SHP77 treated with DMSO at 0.1 percent for 48 hours (cell line): Measurements from ENCODE around the gene CCDC175.

Experiments used
- DNase-seq: peaks from one replicate; lab custom pipeline; 2025; lab: John Stamatoyannopoulos, UW

Gene CCDC175

DNA sequence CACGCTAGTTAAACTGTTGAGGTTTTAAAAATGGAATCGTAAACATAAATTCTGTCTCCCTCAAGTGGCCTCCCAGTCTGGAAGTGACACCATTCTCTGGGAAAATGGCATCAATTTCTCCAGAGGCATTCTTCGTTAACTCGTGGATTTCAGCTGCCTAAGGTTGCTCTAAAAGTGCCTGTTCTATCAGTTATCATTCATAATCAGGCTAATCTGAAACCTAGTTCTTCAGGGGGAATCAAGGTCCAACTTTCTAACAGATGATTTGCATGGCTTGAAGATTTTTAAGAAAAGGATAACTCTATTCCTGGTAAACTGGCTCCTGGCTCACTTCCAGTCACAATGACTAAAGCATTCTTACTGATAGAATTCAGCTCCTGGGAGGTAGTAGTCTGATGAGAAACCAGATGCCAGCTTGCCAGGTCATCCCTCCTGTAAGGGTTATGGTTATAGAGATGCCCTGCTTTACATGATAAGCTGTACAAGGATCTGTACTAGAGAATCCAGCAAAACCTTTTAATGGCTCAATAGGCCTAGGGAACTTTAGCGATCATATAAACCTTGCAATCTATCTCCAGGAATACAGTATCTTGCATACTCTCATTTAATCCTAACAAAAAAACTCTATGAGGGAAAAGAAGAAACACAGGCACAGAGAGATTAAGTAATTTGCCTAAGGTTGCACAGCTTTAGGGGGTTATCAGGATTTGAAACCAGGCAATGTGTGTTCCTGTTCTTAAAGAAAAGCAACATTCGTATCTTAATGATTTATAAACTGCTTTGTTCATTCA, 93.9 kb downstream of the CCDC175 start:
- no peak for DNase-seq

DNA sequence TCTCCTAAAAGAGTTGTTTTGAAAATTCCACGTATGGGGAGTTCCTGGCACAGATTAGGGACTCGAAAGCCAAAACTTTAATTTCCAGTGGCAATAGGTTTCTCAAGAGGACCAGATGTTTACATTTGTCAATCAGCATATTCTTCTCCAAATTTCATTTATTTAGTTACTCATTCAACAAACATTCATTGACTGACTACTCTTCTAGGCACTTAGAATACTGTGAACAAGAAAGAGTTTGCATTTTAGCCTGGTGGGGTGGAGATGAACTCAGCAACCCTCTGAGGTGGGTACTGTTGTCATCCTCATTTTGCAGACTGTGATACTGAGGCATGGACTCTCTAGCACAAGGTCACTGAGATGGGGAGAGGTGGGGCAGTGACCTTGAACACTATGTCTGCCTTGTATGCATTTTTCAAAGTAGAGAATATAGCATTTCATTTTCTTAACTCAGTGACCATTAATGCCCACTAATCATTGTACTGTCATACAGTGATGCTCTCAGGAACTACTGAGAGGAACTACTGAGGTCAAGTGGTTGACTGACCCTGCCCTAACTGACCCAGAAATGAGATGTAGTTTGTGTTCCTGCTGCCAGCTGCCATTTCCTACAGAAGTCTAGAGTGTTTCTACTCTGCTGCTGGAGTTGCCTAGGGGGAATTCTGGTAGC, 94.6 kb downstream of the CCDC175 start:
- no peak for DNase-seq

DNA sequence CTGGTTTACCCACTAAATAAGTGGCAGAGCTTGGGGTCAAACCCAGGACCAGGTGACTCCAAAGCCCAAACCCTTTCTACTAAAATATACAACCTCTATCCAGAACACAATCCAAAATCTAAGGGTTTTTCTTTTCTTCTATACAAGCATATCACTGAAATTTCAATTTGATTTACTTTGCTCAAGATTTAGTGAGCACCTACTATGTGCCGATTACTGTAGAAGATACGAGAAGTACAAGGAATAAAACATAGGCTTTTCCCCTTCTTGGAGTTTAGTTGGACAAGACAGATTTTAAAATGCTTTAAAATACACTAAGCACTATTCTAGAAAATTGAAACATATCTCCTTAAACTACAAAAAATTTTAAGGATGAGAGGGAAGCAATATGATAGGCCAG, 95.2 kb downstream of the CCDC175 start:
- DNase-seq = no peak

DNA sequence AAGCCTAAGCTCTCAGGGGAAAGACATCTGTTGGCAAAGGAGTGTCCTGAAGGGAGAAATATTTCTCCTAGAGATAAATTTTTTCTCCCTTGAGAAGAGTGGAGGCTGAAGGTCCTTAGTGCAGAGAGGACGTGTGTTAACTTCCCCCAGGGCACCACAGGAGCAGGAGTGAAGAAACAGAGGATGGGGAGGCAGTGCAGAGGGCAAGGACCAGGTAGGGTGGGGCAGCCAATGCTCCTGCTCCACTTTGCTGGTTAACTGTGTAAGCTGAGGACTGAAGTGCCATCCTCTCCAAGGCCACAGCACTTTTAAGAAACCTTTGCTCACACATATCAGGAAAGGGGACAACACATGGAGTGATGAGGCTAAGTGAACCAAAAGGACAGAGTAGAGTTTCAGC, 96.4 kb downstream of the CCDC175 start:
- no peak for DNase-seq

DNA sequence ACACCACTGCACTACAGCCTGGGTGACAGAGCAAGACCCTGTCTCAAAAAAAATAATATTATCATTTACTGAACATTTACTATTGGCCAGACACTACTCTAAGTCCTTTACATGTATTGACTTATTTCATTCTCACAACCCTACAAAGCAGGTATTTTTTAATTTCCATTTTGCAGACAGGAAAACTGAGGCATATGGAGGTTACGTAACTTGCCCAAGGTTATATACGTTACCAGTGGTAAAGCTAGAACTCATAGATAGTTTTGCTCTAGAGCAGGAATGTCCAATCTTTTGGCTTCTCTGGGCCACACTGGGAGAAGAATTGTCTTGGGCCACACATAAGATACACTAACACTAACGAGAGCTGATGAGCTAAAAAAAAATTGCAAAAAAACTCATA, 98.1 kb downstream of the CCDC175 start:
- DNase-seq = no peak

DNA sequence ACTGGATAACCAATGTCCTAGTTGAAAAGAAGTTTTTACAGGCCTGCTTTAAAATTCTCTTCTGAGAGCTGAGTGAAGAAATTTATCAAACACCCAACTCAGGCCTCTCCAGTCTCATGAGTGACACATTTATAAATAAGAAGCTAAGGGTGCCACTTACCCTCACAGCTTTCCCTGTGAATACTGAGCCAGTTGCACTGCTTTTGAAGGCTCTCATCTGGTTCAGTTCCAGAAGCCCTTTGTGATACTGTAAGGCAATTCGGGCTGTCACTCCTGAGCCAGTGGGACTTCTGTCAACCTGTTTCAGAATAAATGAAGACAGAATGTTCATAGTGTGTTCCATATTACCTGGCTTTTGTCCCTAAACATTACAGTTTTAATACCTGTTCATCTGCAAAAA, 100.9 kb downstream of the CCDC175 start:
- no peak for DNase-seq

DNA sequence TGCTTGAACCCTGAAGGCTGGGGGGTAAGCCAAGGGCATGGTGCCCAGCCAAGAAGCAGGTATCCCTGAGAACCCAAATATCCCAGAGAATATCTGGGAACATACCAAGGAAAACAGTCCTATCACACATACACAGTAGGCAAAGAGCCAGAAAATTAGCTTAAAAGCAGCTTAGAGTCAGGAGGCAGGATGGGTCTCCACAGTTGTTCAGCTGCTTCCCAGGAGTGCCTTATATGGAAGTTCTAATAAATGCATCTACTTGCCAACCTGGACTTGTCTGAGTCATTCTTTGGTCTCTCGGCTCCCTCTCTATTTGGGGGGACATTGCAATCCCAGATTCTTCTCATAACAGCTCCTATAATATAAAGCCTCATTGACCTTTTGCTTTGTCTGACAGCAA, 102.4 kb downstream of the CCDC175 start:
- DNase-seq = no peak

DNA sequence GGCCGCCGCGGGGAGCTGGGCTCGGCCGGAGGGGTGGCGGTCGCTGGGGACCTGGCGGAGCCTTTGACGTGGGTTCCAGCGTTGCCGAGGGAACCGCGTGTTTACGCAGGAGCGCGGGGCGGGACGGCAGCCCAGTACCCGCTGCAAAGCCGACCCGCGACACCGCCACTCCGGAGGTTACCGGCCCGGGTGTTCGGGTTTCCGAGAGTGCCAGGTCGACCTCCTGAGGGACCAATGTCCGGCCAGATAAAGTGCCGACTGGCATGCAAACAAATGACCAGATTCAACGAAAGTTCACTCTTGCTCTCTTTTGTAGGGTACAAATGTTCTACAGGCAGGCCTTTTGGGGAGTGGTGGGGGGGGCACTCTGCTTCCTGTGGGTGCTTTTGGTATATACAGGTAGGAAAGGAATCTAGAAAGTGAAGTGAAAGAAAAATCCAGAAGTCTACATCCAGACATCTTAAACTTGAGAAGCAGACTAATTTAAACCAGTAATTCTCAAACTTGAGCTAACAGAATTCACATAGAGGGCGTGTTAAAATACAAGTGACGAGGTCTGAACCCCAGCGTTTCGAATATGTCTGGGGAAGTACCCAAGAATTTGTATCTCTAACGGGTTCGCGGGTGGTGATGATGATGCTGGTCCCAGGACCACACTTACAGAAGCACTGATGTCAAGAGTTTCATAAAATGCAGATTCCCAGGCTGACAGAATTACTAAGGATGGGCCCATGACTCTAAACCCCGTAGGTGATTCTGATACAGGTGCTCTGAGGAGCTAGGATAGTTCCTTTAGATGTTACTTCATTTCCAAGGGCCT, 111.1 kb downstream of the CCDC175 start, which contains the start of gene GPR135:
Gene GPR135, minus strand, starts transcription at position 65 of the 820 bp plus-strand sequence. CDS start 154 bp downstream, outside the sequence.
- no peak for DNase-seq

DNA sequence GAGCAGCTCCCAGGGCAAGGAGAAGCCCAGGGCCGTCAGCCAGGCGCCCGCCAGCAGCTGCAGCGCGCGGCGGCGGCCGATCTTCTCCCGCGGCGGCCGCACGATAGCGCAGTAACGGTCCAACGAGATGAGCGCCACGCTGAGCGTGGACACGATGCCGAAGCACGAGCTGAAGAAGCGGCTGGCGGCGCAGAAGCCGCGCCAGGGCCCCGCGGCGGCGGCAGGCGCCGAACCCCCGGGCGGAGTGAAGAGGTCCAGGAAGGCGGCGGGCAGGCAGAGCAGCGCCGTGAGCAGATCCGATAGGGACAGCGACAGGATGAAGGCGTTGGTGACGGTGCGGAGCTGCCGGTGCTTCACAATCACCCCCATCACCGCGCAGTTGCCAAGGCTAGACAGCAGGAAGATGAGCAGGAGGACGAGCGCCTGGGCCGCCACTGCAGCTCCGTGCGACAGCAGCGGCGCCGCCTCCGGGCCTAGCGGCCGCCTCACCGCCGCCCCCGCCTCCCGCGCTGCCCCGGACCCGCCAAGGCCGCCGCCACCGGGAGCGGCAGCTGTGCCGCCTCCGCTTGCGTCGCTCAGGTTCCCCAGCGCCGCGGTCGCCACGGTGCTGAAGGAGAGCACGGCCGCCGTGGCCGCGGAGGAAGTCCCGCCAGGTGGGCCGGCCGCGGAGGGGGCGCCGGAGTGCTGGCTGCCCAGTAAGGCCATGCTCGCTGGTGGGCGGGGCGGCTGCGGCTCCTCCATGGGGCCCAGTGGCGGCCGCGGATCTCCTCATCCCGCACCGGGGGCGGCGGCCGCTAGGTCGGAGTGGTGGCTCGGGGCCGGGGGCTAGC, 111.9 kb downstream of the CCDC175 start:
- no peak for DNase-seq

DNA sequence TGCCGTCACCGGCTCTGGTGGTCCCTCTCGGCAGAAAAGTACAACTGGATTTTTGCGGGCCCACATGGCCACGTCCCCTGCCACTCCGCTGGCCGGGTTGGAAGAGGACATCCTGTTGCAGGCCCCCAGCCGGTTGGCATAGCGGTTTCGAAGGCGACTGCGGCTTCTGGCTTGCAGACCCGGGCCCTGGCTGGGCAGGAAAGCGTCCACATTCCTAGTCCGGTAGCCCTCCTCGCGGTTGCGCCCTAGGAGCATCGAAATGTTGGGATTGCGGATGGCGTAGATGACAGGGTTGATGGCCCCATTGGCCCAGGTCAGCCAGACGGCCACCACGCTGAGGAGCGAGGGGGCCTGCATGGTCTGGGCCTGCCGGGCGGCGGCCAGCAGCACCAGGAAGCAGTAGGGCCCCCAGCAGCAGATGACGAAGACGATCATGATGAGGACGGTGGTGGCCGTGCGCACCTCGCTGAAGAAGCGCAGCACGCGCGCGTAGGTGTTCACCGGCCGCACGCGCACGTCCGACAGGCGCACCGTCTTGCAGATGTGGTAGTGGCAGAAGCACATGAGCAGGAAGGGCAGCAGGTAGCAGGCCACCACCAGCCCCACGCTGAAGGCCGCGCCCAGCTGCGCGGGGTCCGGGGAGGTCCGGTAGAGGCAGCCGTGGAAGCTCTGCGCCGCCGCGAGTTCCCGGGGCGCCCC, 112.7 kb downstream of the CCDC175 start:
- DNase-seq = no peak

DNA sequence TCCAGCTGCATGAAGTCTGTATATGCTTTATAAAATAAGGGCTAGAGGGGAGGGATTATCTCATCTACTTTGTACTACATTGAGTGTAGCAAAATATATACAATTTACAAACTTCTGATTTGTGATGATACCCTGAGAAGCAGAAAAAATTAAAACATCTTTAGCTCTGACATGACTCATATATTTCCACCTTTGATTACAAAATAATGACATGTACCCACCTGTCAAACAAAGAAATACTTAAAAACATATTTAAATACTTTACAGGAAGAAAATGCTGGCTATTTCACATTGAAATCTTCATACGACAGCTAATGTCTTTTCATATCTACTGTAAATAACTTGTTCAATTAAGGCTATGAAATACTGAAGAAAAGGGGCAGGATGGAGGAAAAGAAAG, 114.7 kb downstream of the CCDC175 start:
- no peak for DNase-seq

DNA sequence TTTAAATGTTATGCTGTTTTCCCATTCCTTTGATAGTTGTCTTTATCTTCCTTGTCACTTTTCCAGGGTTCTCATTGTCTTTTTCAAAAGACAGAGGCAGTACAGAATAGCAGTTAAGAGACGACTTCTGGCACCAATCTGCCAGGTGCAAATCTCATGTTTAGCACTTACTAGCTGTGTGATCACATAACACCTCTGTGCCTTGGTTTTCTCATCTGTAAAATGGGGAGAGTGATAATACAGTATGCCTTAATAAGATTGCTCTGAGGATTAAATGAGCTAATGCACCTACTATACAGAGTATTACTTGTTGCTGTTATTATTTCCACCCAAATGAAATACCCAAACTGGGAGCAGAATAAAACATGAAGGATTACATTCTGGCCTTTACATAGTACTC, 116.2 kb downstream of the CCDC175 start:
- no peak for DNase-seq

DNA sequence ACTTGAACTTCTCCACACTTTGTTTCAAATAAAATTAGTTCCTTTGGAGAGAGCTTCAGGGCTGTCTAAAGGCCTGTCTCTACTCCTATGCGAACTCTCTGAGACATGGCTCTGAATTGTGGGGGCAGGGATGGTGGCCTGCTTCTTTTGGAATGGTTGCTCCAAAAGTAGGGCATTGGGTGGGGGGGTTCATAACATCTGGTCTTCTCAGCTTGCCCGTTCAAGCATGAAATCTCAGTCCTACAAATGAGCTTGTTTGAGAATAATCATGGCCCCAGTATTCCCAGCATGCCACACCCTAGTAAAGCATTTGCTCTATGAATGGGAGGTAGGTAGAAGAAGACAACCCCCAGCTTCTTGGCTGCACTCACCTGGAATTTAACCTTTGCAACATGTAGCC, 118.1 kb downstream of the CCDC175 start:
- no peak for DNase-seq

DNA sequence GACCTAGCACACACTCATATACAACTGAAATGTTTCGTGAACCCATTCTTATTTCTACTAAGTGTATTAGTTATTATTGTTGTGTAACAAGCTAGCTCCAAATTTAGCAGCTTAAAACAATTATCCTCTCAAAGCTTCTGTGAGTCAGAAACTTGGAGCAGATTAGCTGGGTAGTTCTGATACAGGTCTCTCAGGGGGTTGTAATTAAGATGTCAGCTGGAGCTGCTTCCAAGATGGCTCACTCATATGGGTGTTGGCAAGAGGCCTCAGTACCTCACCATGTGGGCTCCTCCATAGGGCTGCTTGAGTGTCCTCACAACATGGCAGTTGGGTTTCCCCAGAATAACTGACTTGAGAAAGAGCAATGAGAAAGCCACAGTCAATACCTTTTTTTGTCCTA, 121.2 kb downstream of the CCDC175 start:
- no peak for DNase-seq
